GM21447 (cell line): ENCODE data around the gene WDR64.

Experiments used
- ATAC-seq: cut with Tn5 transposase; IDR thresholded peaks from one replicate; pipeline ENCODE4 v1.9.1; 2021; ENCODE audit not compliant: unreplicated experiment

Gene WDR64

DNA sequence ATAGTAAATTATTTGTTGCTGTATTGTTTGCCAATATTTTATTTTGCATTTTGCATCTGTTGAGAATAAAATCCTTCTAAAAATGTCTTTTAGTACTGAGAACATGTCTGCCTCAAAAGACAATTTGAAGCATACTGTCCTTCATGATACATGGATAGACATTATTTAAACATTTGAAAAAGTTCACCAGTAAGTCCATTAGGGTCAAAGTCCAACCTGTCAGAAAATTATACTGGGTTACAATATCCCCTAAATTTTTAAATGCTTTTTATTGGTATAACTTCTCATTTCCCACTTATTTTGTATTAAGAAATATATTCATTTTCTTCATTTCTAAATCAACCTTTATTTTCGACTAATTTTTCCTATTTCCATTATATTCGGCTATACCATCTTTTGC, 21.2 kb upstream of the WDR64 start:
- no peak for ATAC-seq

DNA sequence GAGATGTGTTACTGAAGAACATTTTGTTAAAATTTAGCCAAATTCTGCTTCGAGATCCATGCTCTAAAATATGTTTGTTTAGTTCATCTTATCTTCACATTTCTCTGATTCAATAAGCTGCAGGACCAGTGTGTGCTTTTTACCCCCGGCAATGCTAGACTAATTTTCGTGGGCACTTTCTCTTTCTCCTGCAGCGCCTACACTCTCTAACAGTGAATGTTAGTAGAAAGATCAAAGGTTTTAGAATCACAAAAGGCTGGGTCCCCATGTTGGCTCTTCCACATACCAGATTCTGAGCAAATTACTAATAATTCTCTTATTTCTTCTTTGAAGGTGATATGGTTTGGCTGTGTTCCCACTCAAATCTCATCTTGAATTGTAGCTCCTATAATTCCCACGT, 20.4 kb upstream of the WDR64 start:
- ATAC-seq: no peak

DNA sequence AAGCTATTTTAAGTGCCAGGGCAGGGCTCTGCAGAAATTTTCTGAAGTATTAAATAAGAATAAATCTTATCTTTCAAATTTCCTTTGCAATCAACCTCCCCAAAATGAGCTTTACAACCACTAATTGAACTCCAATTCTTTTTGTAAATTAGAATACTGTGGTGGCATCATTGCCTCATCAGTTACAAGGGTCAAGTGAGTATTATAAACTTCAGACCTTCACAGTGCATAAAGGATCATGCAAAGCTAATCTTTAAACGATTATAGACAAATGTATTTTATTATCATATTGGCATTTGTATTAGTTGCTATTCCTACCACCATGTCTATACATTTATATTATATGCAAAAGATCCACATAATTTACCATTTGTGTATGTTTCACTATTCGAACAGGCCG, 19.1 kb upstream of the WDR64 start:
- no peak for ATAC-seq

DNA sequence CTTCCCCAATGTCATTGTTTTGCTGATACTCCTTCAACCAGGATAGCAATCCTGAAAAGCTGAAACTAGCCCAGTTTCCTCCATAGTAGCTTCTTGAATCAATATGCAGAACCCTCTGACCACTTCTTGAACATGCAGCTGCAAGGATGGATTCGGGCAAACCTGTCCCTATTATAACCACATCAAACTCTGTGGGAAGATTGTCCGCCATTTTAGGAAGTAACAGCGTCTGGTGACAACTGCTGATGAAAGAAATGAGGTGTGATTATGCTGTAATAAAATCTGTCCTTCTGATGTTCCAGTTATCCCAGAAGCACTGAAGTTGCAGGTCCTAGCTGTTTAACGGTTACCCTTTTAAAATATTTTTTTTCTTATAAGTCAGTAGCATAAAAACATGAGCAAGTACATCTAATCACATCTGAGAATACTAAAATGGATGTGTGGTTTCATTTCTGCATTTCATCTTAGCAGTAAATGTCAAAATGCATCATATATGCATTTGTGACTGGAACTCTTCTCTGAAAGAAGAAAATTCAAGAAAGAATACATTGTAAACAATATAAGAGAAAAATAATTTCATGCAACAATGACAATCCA, 16.4 kb upstream of the WDR64 start:
- no peak for ATAC-seq

DNA sequence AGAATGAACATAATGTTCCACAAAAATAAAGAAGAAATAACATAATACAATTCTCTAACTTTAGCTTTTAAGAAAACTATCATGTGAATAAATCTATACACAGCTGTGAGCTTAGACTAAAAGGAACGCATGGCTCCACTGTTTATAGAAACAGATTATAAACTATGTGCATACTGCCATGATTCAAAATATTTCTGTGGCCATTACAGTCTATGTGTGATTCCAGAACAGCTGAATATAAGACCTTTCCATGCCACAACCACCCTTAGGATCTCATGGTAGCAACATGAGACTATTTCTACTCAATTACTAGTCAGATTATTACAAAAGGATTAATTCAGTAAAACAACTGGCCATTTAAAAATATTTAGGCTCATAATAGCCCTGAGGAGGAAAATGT, 15.8 kb upstream of the WDR64 start:
- ATAC-seq: no peak

DNA sequence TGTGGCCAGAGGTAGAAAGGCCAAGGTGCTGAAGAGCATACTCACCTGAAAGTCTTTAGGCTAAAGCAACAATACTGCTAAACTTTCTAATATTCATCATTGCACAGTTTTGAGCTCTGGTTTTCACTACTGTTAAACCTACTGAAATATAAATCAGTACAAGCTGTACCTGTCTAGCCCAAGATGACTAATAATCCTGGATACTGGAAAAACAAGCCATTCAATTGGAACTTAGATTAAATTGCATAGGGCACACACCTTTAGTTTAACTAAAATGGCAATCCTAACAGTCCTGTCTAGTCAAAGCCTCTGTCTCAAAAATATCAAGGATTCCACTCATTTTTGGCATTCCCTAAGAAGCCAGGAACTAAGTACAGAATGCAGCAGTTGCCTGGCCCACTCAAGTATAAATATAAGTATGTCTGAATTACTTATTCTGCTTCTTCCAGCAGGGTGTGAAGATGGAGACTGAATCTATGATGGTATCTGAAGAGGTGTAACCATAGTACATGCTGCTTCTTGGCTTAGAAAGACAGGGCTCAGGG, 15.0 kb upstream of the WDR64 start:
- no peak for ATAC-seq

DNA sequence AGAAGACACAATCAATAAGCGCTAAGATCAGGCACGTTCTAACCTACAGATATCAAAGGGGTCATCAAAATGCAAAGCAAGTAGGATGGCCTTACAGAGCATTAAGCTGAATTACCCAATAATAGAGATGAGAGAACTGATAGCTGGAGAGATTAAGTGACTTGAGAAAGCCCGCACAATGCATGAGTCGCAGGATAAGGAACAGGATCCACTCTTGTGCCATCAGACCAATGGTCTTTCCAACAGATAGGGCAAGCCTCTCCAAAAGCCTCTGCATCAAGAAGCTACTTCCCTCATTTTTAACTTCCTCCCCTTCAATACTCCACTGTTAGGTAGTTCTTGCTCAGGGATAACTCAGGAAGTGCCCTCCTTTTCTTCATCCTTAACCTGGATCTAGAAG, 14.5 kb upstream of the WDR64 start:
- ATAC-seq: no peak

DNA sequence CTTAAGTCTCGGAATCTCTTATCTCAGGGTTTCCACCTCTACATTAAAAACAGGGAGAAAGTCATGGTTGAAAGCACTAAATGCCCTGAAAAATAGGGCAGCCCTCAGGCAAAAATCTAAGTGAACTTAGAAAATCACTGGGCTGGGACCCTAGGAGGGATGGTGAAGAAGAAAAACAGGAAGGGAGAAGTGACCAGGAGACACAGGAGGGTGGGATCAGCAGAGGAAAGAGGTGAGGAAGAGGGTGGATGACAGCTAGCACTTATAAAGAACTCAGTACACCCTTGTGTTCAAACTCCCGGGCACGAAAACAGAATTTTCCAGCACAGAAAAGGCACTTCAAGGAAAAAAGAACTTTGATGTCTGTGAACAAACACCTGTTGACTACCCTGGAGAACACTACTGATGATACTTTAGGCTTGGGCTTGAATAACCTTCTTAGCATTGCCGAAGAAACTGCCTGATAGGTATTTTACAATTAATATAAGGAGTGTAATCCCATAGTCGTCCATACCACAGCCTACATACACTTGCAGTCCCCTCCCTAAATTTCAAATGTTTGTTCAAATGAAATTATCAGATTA, 13.9 kb upstream of the WDR64 start:
- ATAC-seq: no peak

DNA sequence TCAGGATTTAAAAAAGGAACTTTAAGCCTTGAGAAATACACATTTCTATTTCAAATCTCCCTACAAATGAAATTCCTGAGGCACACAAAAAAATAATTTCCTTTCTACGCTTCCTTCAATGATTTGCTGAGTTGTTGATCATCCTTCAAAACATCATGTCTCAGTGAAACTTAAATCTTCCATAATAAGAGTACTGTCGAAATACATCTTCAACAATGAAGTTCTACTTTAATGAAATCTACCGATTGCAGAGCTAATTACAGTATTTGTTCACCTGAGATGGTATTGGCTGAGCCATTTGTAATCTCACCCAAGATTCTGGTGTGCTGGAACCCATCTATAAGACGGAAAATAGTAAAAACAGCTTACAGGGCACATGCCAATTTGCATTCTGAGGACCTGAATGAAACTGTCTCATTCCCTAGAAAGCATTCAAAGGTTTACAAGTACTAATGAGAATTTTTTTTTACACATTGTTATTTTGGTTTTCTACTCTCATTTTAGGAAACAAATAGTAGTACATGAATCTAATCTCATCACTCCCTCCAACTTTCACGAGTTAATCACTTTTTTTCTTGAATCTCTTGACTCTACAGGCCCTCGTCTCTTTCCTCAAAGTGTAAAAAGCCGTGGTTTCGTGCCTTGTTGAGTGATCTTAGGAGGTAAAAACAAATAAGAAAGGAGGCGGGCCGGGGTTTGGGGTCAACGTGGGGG, 13.0 kb upstream of the WDR64 start:
- ATAC-seq: no peak

DNA sequence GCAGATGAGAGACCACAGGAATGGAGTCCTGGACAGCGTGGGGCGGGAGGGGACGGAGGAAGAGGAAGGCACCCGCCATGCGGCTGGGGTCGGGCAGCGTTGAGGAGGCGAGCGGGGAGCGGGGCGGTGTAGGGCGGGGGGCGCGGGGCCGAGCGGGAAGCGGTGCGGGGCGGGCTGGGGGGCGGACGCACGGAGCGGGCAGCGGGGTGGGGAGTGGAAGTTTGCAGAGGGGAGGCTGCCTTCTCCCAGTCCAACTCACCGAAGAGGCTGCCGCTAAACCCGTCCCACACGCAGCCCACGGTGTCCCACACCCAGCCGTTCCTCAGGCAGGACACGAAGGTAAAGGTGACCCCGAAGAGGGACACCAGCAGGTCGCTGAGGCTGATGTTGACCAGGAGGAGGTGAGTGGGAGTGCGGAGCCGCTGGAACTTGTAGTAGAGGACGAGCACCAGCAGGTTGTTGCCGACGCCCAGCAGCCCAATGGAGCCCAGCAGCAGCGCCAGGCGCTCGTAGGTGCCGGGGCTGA, 12.4 kb upstream of the WDR64 start:
- peak; percentile 38 for ATAC-seq

DNA sequence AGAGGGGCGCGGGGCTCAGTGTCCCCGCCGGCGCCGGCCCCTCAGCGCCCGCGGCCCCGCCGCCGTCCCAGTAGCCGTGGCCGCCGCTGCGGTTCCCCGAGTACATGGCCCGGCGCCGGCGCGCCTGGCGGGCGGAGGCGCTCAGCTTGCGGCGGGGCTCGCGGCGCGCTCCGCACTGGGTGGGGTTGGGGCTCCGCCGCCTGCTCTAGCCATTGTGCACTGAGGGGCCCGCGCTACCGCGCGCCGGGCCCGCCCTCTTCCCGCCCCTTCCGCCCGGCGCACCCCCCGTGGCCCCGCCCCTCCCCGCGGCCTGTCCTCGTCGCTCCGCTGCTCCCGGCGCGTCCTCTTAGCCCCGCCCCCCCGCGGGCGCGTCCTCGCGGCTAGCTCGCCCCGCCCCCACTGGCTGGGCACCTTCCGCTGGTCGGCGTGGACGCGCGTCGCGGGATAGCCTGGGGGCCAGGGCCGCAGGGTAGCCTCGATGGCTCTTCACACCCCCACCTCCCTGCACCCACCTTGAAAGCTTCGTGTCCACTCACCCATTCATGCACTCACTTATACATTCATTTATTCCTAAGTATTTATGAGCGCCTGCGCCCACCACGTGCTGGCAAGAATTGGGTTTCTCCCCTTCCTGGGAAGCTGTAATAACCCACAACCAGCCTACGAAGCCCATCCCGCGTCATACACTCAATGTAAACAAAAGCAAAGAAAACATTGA, 11.8 kb upstream of the WDR64 start, which contains the start of the genes CHML and OPN3:
CHML (minus strand) TSS at position 221 of the 718 bp plus-strand sequence. CDS start 4,603 bp downstream, outside the sequence.
OPN3 (minus strand) TSS at position 221 of the 718 bp plus-strand sequence; CDS start at position 106, 115 bp downstream.
- peak; percentile 77 for ATAC-seq

DNA sequence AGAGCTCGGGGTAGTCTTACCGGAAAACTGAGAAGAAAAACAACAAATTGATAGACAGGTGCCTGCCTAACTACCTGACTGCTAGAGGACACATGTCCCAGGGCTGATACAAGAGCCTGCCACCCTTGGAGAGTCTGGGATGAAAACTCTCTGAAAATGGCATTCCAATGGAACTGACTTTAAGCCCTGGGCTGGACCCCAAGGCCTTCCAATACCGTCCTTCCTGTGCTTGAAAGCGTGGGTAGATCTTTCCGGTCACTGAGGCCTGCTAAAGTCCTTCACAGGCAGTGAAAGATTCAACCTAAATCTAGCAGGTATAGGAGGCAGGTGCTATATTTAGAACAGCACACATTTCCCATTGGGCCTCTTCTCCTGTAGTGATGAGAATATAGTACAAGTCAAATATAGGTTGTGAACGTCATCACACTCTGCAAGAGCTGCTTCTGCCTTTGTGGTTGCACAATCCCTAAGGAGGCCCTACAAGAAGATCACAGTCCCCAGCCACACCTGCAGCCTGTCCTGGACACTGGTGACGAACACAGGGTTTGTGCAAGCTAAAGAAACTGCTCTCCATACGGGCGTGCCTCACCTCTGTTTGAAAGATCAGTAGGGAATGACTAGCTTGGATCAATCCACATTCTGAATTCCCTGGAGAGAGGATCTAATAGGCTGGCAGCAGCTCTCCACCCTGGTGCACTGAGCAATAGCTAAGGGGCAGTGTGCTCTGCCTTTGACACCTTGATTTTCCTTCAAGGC, 11.0 kb upstream of the WDR64 start:
- ATAC-seq: no peak

DNA sequence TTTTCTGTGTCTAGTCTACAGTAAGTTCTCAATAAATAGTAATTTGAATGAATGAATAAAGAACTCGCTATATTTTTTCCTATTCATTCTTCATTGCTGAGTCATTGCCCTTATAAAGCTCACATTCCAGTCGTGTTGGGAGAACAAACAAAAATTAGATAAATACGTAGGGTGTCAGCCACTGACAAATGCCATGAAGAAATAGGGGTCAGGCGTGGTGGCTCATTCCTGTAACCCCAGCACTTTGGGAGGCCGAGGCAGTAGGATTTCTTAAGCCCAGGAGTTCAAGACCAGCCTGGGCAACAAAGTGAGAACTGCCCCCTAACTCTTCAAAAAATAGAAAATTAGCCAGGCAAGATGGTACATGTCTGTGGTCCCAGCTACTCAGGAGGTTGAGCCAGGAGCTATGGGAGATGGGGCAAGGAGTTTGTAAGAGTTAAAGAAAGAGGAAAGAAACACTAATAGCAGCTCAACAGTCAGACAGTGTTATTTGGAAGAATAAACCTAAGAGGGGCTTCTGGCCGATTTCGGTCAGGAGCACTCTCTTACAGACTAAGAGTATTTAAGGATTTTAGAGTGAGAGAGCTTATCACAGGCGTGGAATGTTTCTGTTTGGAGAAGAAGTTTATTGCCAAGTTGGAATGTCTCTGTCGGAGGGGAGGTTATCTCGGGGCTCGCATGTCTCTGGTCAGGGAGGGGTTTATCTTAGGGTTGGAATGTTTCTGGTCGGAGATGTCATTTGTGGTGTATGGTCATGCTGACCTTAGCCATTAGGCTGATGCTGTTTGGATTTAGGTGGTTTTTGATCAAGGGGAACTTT, 10.1 kb upstream of the WDR64 start:
- no peak for ATAC-seq

DNA sequence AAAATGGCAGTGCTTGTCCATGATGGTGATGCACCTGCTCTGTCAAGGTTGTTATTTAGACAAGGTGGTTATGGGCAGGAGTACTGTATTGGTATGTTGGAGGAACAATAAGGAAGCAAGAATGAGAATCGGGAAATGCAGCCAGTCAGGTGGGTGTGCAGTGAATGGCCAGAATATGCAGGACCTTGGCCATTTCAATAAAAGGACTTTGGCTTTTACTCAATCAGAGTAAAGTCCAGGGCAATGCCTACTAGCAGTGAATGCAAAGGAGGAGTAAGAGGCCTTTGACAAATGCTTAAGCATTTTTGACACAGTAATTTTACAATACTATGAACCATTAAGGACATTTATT, 9.5 kb upstream of the WDR64 start:
- ATAC-seq: no peak

DNA sequence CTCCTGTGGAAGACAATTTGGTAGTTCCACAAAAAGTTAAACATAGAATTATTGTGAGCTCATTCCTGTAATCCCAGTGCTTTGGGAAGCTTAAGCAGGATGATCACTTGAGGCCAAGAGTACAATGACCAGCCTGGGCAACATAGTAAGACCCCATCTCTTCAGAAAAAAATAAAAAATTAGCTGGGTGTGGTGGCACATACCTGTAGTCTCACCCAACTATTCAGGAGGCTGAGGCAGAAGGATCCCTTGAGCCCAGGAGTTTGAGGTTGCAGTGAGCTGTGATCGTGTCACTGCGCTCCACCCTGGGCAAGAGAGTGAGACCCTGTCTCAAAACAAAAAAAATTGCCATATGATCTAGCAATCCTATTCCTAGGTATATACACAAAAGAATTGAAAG, 7.8 kb upstream of the WDR64 start:
- no peak for ATAC-seq

DNA sequence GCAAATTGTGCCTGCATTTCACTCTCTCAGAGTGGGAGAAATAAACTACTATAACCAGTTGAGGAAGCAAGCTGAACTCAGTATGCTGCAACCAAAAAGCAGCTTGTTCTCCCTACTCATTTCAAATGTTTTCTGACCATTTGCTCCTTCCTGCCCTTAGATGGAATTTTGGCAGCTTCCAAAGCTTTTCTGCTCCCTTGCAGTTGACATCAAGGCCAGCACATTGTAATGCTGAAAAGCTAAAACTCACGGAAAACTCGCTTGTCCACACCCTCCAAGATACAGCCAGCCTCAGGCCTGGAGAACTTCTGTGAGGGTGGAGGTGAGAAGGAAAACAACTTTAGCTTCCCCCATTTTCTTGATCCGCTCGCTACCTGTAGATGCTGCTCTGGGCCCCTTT, 6.9 kb upstream of the WDR64 start:
- no peak for ATAC-seq

DNA sequence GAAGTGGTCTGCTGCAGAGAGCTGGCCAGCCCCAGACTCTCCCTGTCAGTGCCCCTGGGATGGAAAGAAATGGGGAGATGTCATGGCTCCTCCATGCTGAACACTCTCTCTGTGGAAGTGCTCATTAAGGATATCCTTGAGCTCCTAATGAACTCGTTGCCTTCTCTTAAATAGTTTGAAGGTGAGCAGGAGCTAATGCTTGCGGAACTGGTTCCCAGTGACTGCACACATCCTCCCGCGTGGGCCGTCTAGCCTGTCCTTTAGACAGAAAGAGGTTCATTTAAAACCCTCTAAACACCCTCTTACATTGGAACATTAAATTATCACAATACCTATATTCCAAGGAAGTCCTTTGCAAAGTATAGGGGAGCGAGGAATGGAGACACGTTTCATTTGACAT, 5.9 kb upstream of the WDR64 start:
- ATAC-seq: no peak

DNA sequence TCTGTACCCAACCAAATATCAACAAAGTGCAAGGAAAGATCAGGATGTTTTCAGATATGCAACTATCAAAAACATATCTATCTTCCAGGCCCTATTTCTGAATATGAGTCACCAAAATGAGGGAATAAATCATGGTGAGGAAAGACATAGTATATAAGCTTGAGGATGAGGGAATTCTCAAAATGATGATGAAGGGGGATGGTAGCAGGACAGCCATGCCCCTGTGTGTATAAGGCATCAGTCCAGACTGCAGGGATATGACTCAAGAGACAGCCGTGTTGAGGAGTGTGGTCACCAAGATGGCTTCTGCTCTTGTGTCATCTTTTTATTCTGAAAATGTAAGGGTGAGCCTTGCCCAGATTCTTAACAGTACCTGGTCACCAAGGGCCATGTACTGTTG, 4.4 kb upstream of the WDR64 start:
- no peak for ATAC-seq

DNA sequence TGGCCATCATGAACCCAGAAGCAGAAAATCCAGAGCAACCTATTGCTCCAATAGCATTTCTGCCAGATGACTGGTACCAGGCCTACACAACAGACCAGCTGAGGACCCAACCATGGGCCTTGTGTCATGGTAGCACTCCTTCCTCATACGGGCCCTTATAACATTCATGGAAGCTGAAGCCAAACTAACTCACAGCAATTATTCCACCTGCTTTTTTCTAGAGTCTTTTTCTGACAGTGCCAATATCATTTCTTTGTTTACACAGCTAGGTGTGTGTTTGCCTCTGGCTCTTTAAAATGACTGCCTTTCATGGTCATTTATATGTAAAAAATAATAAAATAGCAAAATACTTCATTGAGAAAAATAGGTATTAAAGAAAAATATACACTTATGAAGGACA, 3.9 kb upstream of the WDR64 start:
- no peak for ATAC-seq

DNA sequence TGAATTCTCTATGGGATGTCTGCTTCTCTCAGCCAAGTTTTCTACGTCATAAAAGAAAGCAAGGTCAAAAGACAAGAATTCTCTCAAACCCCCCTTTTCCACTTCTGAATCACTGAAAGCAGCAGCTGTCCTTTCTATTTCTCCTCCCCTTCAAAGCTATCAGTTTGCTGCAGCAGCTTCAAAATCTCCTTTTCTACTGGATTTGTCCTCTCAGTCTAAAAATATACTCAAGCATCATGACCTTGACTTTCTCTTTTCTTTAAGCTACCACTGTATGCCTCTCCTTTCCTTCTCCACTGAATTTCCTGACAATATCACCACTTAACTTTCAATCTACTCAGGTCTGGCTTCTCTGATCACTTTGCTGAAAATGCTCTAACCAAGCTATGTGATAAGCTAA, 1.9 kb downstream of the WDR64 start:
- no peak for ATAC-seq
